Adrenal gland (tissue), 12 donors: ENCODE results near the gene MBL2. TPM values are rescaled to one million over a fixed set of nuclear protein-coding genes. Genes with fewer than 3 reads are reported as not detected.

ENCODE experiments used
- DNase-seq, 7 donors: peaks; one replicate each; pipeline ENCODE4 v3.0.0-alpha.2; 2019 to 2020
- H3K27ac ChIP-seq, 5 donors: fragments of 200-600 bp; sonication (generic) in 4 of 5; 1 replicate in 3 of 5; 2 replicates in 2 of 5; pipeline versions ENCODE4 v1.5.1 to v1.8.0; 2016 to 2020; ENCODE audit warnings: mild to moderate bottlenecking in 1 of 5
- H3K27me3 ChIP-seq: fragments of 200-600 bp; 2 replicates; pipeline ENCODE4 v1.8.0; 2021
- H3K36me3 ChIP-seq, 2 donors: fragments of 200-600 bp; replicated peaks in 1 of 2; 1 replicate in 1 of 2; 2 replicates in 1 of 2; pipeline versions ENCODE4 v1.5.1 to v1.8.0; 2018 to 2022
- H3K4me1 ChIP-seq, 2 donors: fragments of 200-600 bp; replicated peaks in 1 of 2; 1 replicate in 1 of 2; 2 replicates in 1 of 2; pipeline versions ENCODE4 v1.5.1 to v1.8.0; 2018 to 2021
- H3K4me3 ChIP-seq, 4 donors: fragments of 200-600 bp; sonication (generic) in 3 of 4; one replicate each; pipeline ENCODE4 v1.5.1; 2016 to 2018
- H3K9me3 ChIP-seq, 3 donors: fragments of 200-600 bp; sonication (generic) in 1 of 3; replicated peaks in 1 of 3; 1 replicate in 2 of 3; 2 replicates in 1 of 3; pipeline versions ENCODE4 v1.5.1 to v1.8.0; 2016 to 2021
- CTCF ChIP-seq, 6 experiments: fragments of 450-650 bp in 4 of 6; fragments of 200-600 bp in 2 of 6; sonication (generic) in 1 of 6; IDR thresholded peaks; 1 replicate in 5 of 6; 2 replicates in 1 of 6; pipeline versions ENCODE4 v1.5.1 to v1.8.0; 2016 to 2021; ENCODE audit warnings: antibody characterized with exemption in 6 of 6, mild to moderate bottlenecking in 2 of 6, moderate library complexity in 1 of 6
- POLR2A ChIP-seq, 2 donors: fragments of 450-650 bp; IDR thresholded peaks; one replicate each; pipeline ENCODE4 v1.6.1; 2017; ENCODE audit warnings: antibody characterized with exemption in 2 of 2, mild to moderate bottlenecking in 2 of 2, moderate library complexity in 1 of 2
- WGBS, 4 donors: extraction: QIAGEN DNeasy Blood & Tissue Kit in 2 of 4; methylation state at CpG; one replicate each; pipeline versions ENCODE4 v1.1.5 to v1.1.7; 2013 to 2017; 5-methylcytosine and 5-hydroxymethylcytosine counted together
- intact Hi-C, 2 donors: fragments of 100-400 bp; cut with DNase I; formaldehyde crosslinking; loops; one replicate each; pipeline versions ENCODE4 v1.14.1 to v1.15.0; 2022 to 2023
- polyA plus RNA-seq, 3 donors: library from polyadenylated mRNA; stranded (reverse); fragments of 200-250 nt in 2 of 3; fragments of 350-450 nt in 1 of 3; fragmentation: Illumina TruSeq in 1 of 3; extraction: RNeasy Lipid Tissue Mini Kit (QIAGEN cat#74804) in 1 of 3; gene quantifications; one replicate each; pipeline ENCODE4 v1.2.3, GENCODE V29; 2013 to 2014
- total RNA-seq, 9 donors: library from RNA; depleted of rRNA in 4 of 9; stranded (reverse); fragments of >200 nt in 4 of 9; fragments of 120-200 nt in 1 of 9; fragmentation: NEBNext Ultra II Directional in 1 of 9; extraction: Animal tissue kit (Norgen Biotek cat#: 25700) in 1 of 9; gene quantifications; one replicate each; pipeline versions ENCODE4 v1.1.0 to v1.2.4, GENCODE V29; 2013 to 2023
- donor health status: healthy with polysubstance abuse.
- donor health status: Bipolar disorder and iron deficiency.
- donor health status: DM: yes; HTN: yes; CAD: no.
- donor health status: DM: no; HTN: no; CAD: no.
- donor health status: DM: no; HTN: no; CAD: no.
- donor health status: DM: yes; HTN: yes; CAD: no.

MBL2 gene
- total and polyA plus RNA-seq, 12 donors, result 0.04 to 3.7 (median 0.07) TPM; not detected in 8

- Histone ChIP-seq H3K27me3 (no peaks in the 10 kb centered on the region), H3K4me1 (no peaks in the 10 kb centered on the region), H3K9me3 (no peaks in the 10 kb centered on the region), H3K4me3 (no peak overlapping the region), H3K27ac (no peak overlapping the region), H3K36me3 (no peaks in the 10 kb centered on the region)
- intact Hi-C loops, result no loop called here
- no peak for DNase-seq
- TF ChIP-seq CTCF (IDR thresholded peaks at IDR 0.05) (no peak), POLR2A (IDR thresholded peaks at IDR 0.05) (no peak)
These were observed 39.2 kb upstream of the MBL2 start for GRCh38 chr10:52811776-52812175.

- no peaks in the 10 kb centered on the region for H3K36me3 ChIP-seq
- H3K4me3 ChIP-seq, result no peak overlapping the region
- WGBS, 4 donors, result 77 to 93% (median 88%) methylated on average over 2 of the region's 2 CpGs
- no peak overlapping the region for H3K27ac ChIP-seq
- H3K27me3 ChIP-seq, result no peaks in the 10 kb centered on the region
- DNase-seq, result no peak
- intact Hi-C loops, result no loop called here
- H3K4me1 ChIP-seq, result no peaks in the 10 kb centered on the region
- TF ChIP-seq POLR2A (IDR thresholded peaks at IDR 0.05) (no peak), CTCF (IDR thresholded peaks at IDR 0.05) (no peak)
- H3K9me3 ChIP-seq, result no peaks in the 10 kb centered on the region
These were observed 38.2 kb upstream of the MBL2 start for GRCh38 chr10:52810761-52811160.

- Histone ChIP-seq H3K36me3 (no peaks in the 10 kb centered on the region), H3K4me1 (no peaks in the 10 kb centered on the region), H3K27ac (no peak overlapping the region), H3K27me3 (no peaks in the 10 kb centered on the region), H3K9me3 (no peaks in the 10 kb centered on the region), H3K4me3 (no peak overlapping the region)
- DNase-seq, result no peak
- intact Hi-C loops, result no loop called here
- WGBS, 4 donors, result 50 to 68% (median 59%) methylated on average over 2 of the region's 2 CpGs
- TF ChIP-seq POLR2A (IDR thresholded peaks at IDR 0.05) (no peak), CTCF (IDR thresholded peaks at IDR 0.05) (no peak)
These were observed 35.2 kb upstream of the MBL2 start for GRCh38 chr10:52807803-52808202.

- intact Hi-C loops, result no loop called here
- H3K36me3 ChIP-seq, result no peaks in the 10 kb centered on the region
- H3K27me3 ChIP-seq, result no peaks in the 10 kb centered on the region
- H3K27ac ChIP-seq, result no peak overlapping the region
- no peak for DNase-seq
- no peak for TF ChIP-seq CTCF (IDR thresholded peaks at IDR 0.05)
- no peak for TF ChIP-seq POLR2A (IDR thresholded peaks at IDR 0.05)
- no peaks in the 10 kb centered on the region for H3K4me1 ChIP-seq
- 74 to 79% (median 75%) methylated on average over 16 to 25 of the region's 25 CpGs for WGBS, 4 donors
- H3K4me3 ChIP-seq, result no peak overlapping the region
- H3K9me3 ChIP-seq, result no peaks in the 10 kb centered on the region
These were observed 33.1 kb upstream of the MBL2 start for GRCh38 chr10:52805414-52806285.
